SU-DHL-6 (cell line): ENCODE data around the gene CHTOP.

Source experiments
- H2AFZ ChIP-seq: fragments of 200-600 bp; sonication (generic); 2 replicates; pipeline ENCODE4 v1.6.1; 2014; ENCODE audit warnings: low read depth, mild to moderate bottlenecking, moderate library complexity, mixed read lengths, antibody characterized with exemption, low read length; ENCODE audit not compliant: severe bottlenecking
- H3F3A ChIP-seq: fragments of 200-600 bp; shearing (Covaris generic); 2 replicates; pipeline ENCODE4 v1.6.0; 2016; ENCODE audit warnings: antibody characterized with exemption, mild to moderate bottlenecking; ENCODE audit not compliant: insufficient read depth
- H3K27ac ChIP-seq: fragments of 200-600 bp; sonication (generic); 2 replicates; pipeline ENCODE4 v1.5.1; 2016; ENCODE audit warnings: low read depth, mild to moderate bottlenecking, low read length, moderate library complexity, mixed read lengths
- H3K27me3 ChIP-seq: fragments of 200-600 bp; sonication (generic), shearing (Covaris generic); 2 replicates; pipeline ENCODE4 v1.6.0; 2014; ENCODE audit warnings: mild to moderate bottlenecking, low read length
- H3K36me3 ChIP-seq: fragments of 200-600 bp; sonication (generic); 2 replicates; pipeline ENCODE4 v1.6.1; 2014; ENCODE audit warnings: mild to moderate bottlenecking, low read length, mixed read lengths
- H3K4me2 ChIP-seq: fragments of 300-600, 200-600 bp; shearing (Covaris generic), sonication (generic); 2 replicates; pipeline ENCODE4 v1.6.0; 2014; ENCODE audit warnings: low read length, low read depth, mild to moderate bottlenecking; ENCODE audit not compliant: poor library complexity, severe bottlenecking
- H3K4me3 ChIP-seq: fragments of 200-600 bp; sonication (generic); 2 replicates; pipeline ENCODE4 v1.5.1; 2014; ENCODE audit warnings: antibody characterized with exemption, low read length, mild to moderate bottlenecking, mixed read lengths; ENCODE audit not compliant: insufficient read depth, poor library complexity, severe bottlenecking
- H3K79me2 ChIP-seq: fragments of 200-600 bp; sonication (generic); 2 replicates; pipeline ENCODE4 v1.6.1; 2014; ENCODE audit warnings: mild to moderate bottlenecking, low read length, moderate library complexity; ENCODE audit not compliant: insufficient read depth
- H3K9ac ChIP-seq: fragments of 200-600 bp; sonication (generic); 2 replicates; pipeline ENCODE4 v1.7.0; 2014; ENCODE audit warnings: mild to moderate bottlenecking, low read length
- H3K9me2 ChIP-seq: fragments of 200-600 bp; sonication (generic); replicated peaks from 2 replicates; pipeline ENCODE4 v1.6.1; 2014; ENCODE audit warnings: low read length; ENCODE audit not compliant: insufficient read depth
- H3K9me3 ChIP-seq: fragments of 200-600 bp; sonication (generic); 2 replicates; pipeline ENCODE4 v1.6.1; 2014; ENCODE audit warnings: low read length, mixed read lengths; ENCODE audit not compliant: insufficient read depth
- H4K20me1 ChIP-seq: fragments of 200-600 bp; sonication (generic); 2 replicates; pipeline ENCODE4 v1.6.1; 2014; ENCODE audit warnings: low read depth, mild to moderate bottlenecking, antibody characterized with exemption, low read length, moderate library complexity, mixed read lengths
- CTCF ChIP-seq: fragments of 200-600 bp; sonication (generic); IDR thresholded peaks from one replicate; pipeline ENCODE4 v1.5.1; 2017; ENCODE audit warnings: antibody characterized with exemption, mild to moderate bottlenecking, low read length, moderate library complexity; ENCODE audit not compliant: insufficient read depth, poor library complexity, severe bottlenecking
- EZH2phosphoT487 ChIP-seq: fragments of 200-600 bp; sonication (generic), shearing (Covaris generic); conservative IDR thresholded peaks from 2 replicates; pipeline ENCODE4 v1.6.1; 2018; ENCODE audit warnings: mild to moderate bottlenecking, antibody characterized with exemption, low read length, moderate library complexity, mixed read lengths

The CHTOP gene

GRCh38 chr1:153687346-153688125 lies 53.7 kb downstream of the CHTOP start:
- no peak overlapping the region for H3K27ac ChIP-seq
- no peak overlapping the region for H2AFZ ChIP-seq
- TF ChIP-seq CTCF = no peak
- no peak for TF ChIP-seq EZH2phosphoT487
- H3K79me2 ChIP-seq = no peaks in the 10 kb centered on the region
- no peaks in the 10 kb centered on the region for H3K36me3 ChIP-seq
- H3K4me3 ChIP-seq = no peak overlapping the region
- no peaks in the 10 kb centered on the region for H3F3A ChIP-seq
- H3K4me2 ChIP-seq = no peak overlapping the region
- H3K9ac ChIP-seq = no peak overlapping the region
- H4K20me1 ChIP-seq = no peaks in the 10 kb centered on the region
- H3K27me3 ChIP-seq = no peaks in the 10 kb centered on the region
- no peaks in the 10 kb centered on the region for H3K9me2 ChIP-seq
- H3K9me3 ChIP-seq = no peaks in the 10 kb centered on the region

- TF ChIP-seq CTCF (no peak), EZH2phosphoT487 (no peak)
- Histone ChIP-seq H3K4me3 (no peak overlapping the region), H3K27ac (no peak overlapping the region), H3K27me3 (no peaks in the 10 kb centered on the region), H3K9me3 (no peaks in the 10 kb centered on the region), H2AFZ (no peak overlapping the region), H3K4me2 (no peak overlapping the region), H3K9ac (no peak overlapping the region), H3K36me3 (no peaks in the 10 kb centered on the region), H3K79me2 (no peaks in the 10 kb centered on the region), H3F3A (no peaks in the 10 kb centered on the region), H4K20me1 (no peaks in the 10 kb centered on the region), H3K9me2 (no peaks in the 10 kb centered on the region)
Measured at GRCh38 chr1:153688276-153688675, 54.4 kb downstream of the CHTOP start.

- no peaks in the 10 kb centered on the region for H4K20me1 ChIP-seq
- no peaks in the 10 kb centered on the region for H3F3A ChIP-seq
- H3K27ac ChIP-seq = no peak overlapping the region
- no peak overlapping the region for H3K9ac ChIP-seq
- H3K9me2 ChIP-seq = no peaks in the 10 kb centered on the region
- H3K4me2 ChIP-seq = no peak overlapping the region
- TF ChIP-seq CTCF (no peak), EZH2phosphoT487 (no peak)
- no peaks in the 10 kb centered on the region for H3K36me3 ChIP-seq
- no peak overlapping the region for H3K4me3 ChIP-seq
- H3K9me3 ChIP-seq = no peaks in the 10 kb centered on the region
- no peaks in the 10 kb centered on the region for H3K79me2 ChIP-seq
- H2AFZ ChIP-seq = no peak overlapping the region
- no peaks in the 10 kb centered on the region for H3K27me3 ChIP-seq
Measured at GRCh38 chr1:153688736-153689328, 55.0 kb downstream of the CHTOP start.
